Measurements from ENCODE around the gene XRCC5. TPM values are rescaled to one million over a fixed set of nuclear protein-coding genes. Genes with fewer than 3 reads are reported as not detected.

Gene XRCC5
- total and polyA plus RNA-seq, 10 of the 15 experiments (the other 5 are each of a cell fraction or from before 2014, with no cell fraction given), result 259 to 815 (median 530) TPM

GRCh38 chr2:216205486-216205885 lies 96.3 kb downstream of the XRCC5 start:
- Histone ChIP-seq H3K9ac (ENCODE audit: control insufficient read depth, insufficient read depth, low read length) (no peak overlapping the region), H3K79me2 (ENCODE audit: control insufficient read depth, insufficient read depth, low read length) (no peaks in the 10 kb centered on the region; the same call in 1 of the 2 replicates), H3K27ac (ENCODE audit: control insufficient read depth, insufficient read depth) (peak overlapping the region; percentile 49), H4K20me1 (ENCODE audit: control insufficient read depth, insufficient read depth) (no peaks in the 10 kb centered on the region), H2AFZ (ENCODE audit: control insufficient read depth, low read depth, low read length) (no peak overlapping the region), H3K4me2 (ENCODE audit: control insufficient read depth, insufficient read depth) (no peak overlapping the region), H3K4me1 (ENCODE audit: control insufficient read depth, insufficient read depth, low read length) (peaks cover 29% of the 10 kb centered on the region), H3K36me3 (ENCODE audit: control insufficient read depth in 2 of 2, insufficient read depth in 2 of 2, low read length in 1 of 2) (peaks cover 27 to 64% of the 10 kb centered on the region in 2 experiments), H3K27me3 (replicated peaks in 1 of 2; ENCODE audit: control insufficient read depth in 2 of 2, insufficient read depth in 2 of 2, low read length in 1 of 2) (no peaks in the 10 kb centered on the region), H3K4me3 (no peak overlapping the region), H3K9me3 (replicated peaks; ENCODE audit: control insufficient read depth, insufficient read depth, low read length) (no peaks in the 10 kb centered on the region)
- no peak for DNase-seq (ENCODE audit: low read depth, low spot score)
- ChIA-PET SMC1A (ENCODE audit: uncharacterized antibody, unreplicated experiment) (interaction anchor here (1.0 to 5.5 kb wide), 7 partner anchors 10 to 205 kb away, joined by 3 to 29 read pairs (median 4); no protein-coding TSS in a partner anchor), CTCF (interaction anchor here (0.6 to 3.6 kb wide), 5 partner anchors 10 to 91 kb away, joined by 3 to 15 read pairs (median 8); no protein-coding TSS in a partner anchor), RAD21 (ENCODE audit: unreplicated experiment) (interaction anchor here (0.6 to 1.4 kb wide), 3 partner anchors 10 to 286 kb away, joined by 3 to 4 read pairs (median 3); no protein-coding TSS in a partner anchor), POLR2A (interaction anchor here (1.0 to 2.2 kb wide), 2 partner anchors 11 to 12 kb away, joined by 4 to 8 read pairs; no protein-coding TSS in a partner anchor)
- intact Hi-C loops (cut with micrococcal nuclease; ENCODE audit: unreplicated experiment), result loop anchor here (10.0 kb wide), 2 partner anchors 171 to 209 kb away; partner anchors contain the start of gene SMARCAL1
- peak; percentile 25 for ATAC-seq
- no TSS peak for BruUV-seq (replicated peaks)
- in situ Hi-C loops (cut with MboI), result no loop called here
- WGBS (ENCODE audit: insufficient coverage, insufficient replicate concordance, low lambda C conversion rate, missing lambda C conversion rate), result 94% methylated on average over 1 of the region's 1 CpG
- no peak for FAIRE-seq
- no peak for TF ChIP-seq BHLHE40 (IDR thresholded peaks at IDR 0.05; ENCODE audit: borderline replicate concordance in 1 of 2, low read depth in 2 of 2, low read length in 1 of 2)
- TF ChIP-seq MEF2B (IDR thresholded peaks at IDR 0.05; ENCODE audit: partially characterized antibody, poor library complexity, severe bottlenecking), result no peak
- TF ChIP-seq NR2C1 (IDR thresholded peaks at IDR 0.05), result no peak
- TF ChIP-seq MTA2 (IDR thresholded peaks at IDR 0.05; ENCODE audit: low read depth), result no peak
- TF ChIP-seq MYC (IDR thresholded peaks at IDR 0.05; ENCODE audit: insufficient read depth, insufficient read length, insufficient replicate concordance, low read length, severe bottlenecking), result no peak
- TF ChIP-seq ZNF687 (IDR thresholded peaks at IDR 0.05), result 0 out of 2 replicates have a peak, but pooled peaks have one; percentile 8
- no peak for TF ChIP-seq RAD51 (IDR thresholded peaks at IDR 0.05)
- TF ChIP-seq CTCF (IDR thresholded peaks at IDR 0.05 in 2 of 3, conservative IDR thresholded peaks at IDR 0.05 in 1 of 3; ENCODE audit: control insufficient read depth in 2 of 3, extremely low read depth in 1 of 3, insufficient read depth in 1 of 3, low read depth in 3 of 3, low read length in 3 of 3), result no peak
- TF ChIP-seq TCF7 (IDR thresholded peaks at IDR 0.05; ENCODE audit: borderline replicate concordance), result no peak
- no peak for TF ChIP-seq PKNOX1 (IDR thresholded peaks at IDR 0.05)
- no peak for TF ChIP-seq NFYB (IDR thresholded peaks at IDR 0.05; ENCODE audit: insufficient read depth, low read depth, low read length)
- no peak for TF ChIP-seq RB1 (IDR thresholded peaks at IDR 0.05; ENCODE audit: borderline replicate concordance)
- no peak for TF ChIP-seq NR2C2 (IDR thresholded peaks at IDR 0.05; ENCODE audit: borderline replicate concordance, control insufficient read depth, insufficient read length, low read depth)
- TF ChIP-seq RFX5 (IDR thresholded peaks at IDR 0.05; ENCODE audit: low read depth, low read length), result no peak
- no peak for TF ChIP-seq NFYA (IDR thresholded peaks at IDR 0.05; ENCODE audit: borderline replicate concordance, low read depth, low read length)
- TF ChIP-seq SPI1 (IDR thresholded peaks at IDR 0.05; ENCODE audit: borderline replicate concordance, insufficient read depth, low read depth, low read length), result peak; percentile 76; the same call in 1 of the 2 replicates

All from GM12878 (cell line).